HepG2 (cell line): Measurements from ENCODE around the gene SLC36A1. TPM values are rescaled to one million over a fixed set of nuclear protein-coding genes. Genes with fewer than 3 reads are reported as not detected.
A peak's percentile ranks its signal among the peaks of the same experiment; 100 is the strongest.

Experiments used
- ATAC-seq: fragments of 200-7000 bp; cut with Tn5 transposase; 3 replicates; pipeline ENCODE4 v1.9.1; 2020; ENCODE audit warnings: mild to moderate bottlenecking, moderate library complexity
- BruUV-seq: library from RNA; stranded (reverse); fragments of 400-500 nt; replicated peaks from 2 replicates; lab custom pipeline; 2021; lab: Mats Ljungman, UMichigan
- CTCF ChIA-PET: fragments of 300-600 bp; formaldehyde crosslinking; extraction: SDS; loops from one replicate; lab custom pipeline; 2021; ENCODE audit warnings: low total read pairs, inconsistent platforms, low intra/inter-chr PET ratio; lab: Yijun Ruan, JAX
- POLR2A ChIA-PET: fragments of 350-600 bp; sonication (Branson Sonifier 250); formaldehyde crosslinking; loops from one replicate; lab custom pipeline; 2020; ENCODE audit warnings: antibody characterized with exemption, inconsistent platforms; lab: Yijun Ruan, JAX
- DNase-seq: peaks from one replicate; pipeline ENCODE4 v3.0.0-alpha.2; 2015; ENCODE audit warnings: low spot score
- FAIRE-seq: peaks from 3 replicates; lab custom pipeline; 2011; peaks lifted over from hg19 to GRCh38; lab: Jason Lieb, UNC
- H2AFZ ChIP-seq: one replicate; pipeline ENCODE4 v1.6.1; 2011; ENCODE audit warnings: low read length, inconsistent platforms
- H3K27ac ChIP-seq: fragments of 300-600 bp; 3 replicates; pipeline ENCODE4 v1.8.0; 2011; ENCODE audit warnings: mixed run types, mild to moderate bottlenecking, mixed read lengths, low read length, inconsistent platforms; ENCODE audit not compliant: insufficient read depth; ENCODE audit errors: extremely low read length
- H3K27me3 ChIP-seq, 2 experiments: fragments of 200-600 bp in 1 of 2; 2 replicates in 1 of 2; 3 replicates in 1 of 2; pipeline versions ENCODE4 v1.6.0 to v1.8.0; 2011; ENCODE audit warnings: low read length in 2 of 2, mild to moderate bottlenecking in 2 of 2, moderate library complexity in 2 of 2, inconsistent platforms in 1 of 2; ENCODE audit not compliant: insufficient read depth in 2 of 2, control insufficient read depth in 1 of 2
- H3K36me3 ChIP-seq, 2 experiments: fragments of 200-600 bp in 1 of 2; replicated peaks in 1 of 2; 2 replicates in 1 of 2; 3 replicates in 1 of 2; pipeline versions ENCODE4 v1.5.1 to v1.8.0; 2011; ENCODE audit warnings: low read length in 2 of 2, inconsistent platforms in 1 of 2; ENCODE audit not compliant: insufficient read depth in 2 of 2, control insufficient read depth in 1 of 2
- H3K4me1 ChIP-seq: 2 replicates; pipeline ENCODE4 v1.5.1; 2012; ENCODE audit warnings: low read length, inconsistent platforms; ENCODE audit not compliant: insufficient read depth
- H3K4me2 ChIP-seq: 2 replicates; pipeline ENCODE4 v1.6.0; 2011; ENCODE audit warnings: low read depth, low read length, inconsistent platforms
- H3K4me3 ChIP-seq, 3 experiments: fragments of 200-600 bp in 1 of 3; sonication (generic), shearing (Covaris generic) in 1 of 3; replicated peaks in 1 of 3; 2 replicates each; pipeline ENCODE4 v1.5.1; 2011 to 2016; ENCODE audit warnings: low read length in 3 of 3, inconsistent platforms in 2 of 3, low read depth in 2 of 3, mild to moderate bottlenecking in 2 of 3, control low read depth in 1 of 3, mixed read lengths in 1 of 3; ENCODE audit not compliant: insufficient read depth in 1 of 3
- H3K79me2 ChIP-seq: one replicate; pipeline ENCODE4 v1.6.1; 2011; ENCODE audit warnings: low read length, inconsistent platforms; ENCODE audit not compliant: insufficient read depth
- H3K9ac ChIP-seq: 2 replicates; pipeline ENCODE4 v1.6.0; 2011; ENCODE audit warnings: mild to moderate bottlenecking, low read depth, low read length, inconsistent platforms; ENCODE audit not compliant: insufficient read depth
- H3K9me3 ChIP-seq: 2 replicates; pipeline ENCODE4 v1.5.1; 2012; ENCODE audit warnings: mild to moderate bottlenecking, low read length
- H4K20me1 ChIP-seq: 2 replicates; pipeline ENCODE4 v1.6.0; 2011; ENCODE audit warnings: inconsistent platforms, mild to moderate bottlenecking, low read length, moderate library complexity; ENCODE audit not compliant: insufficient read depth
- AFF4 ChIP-seq: sonication (generic); formaldehyde crosslinking; IDR thresholded peaks from 2 replicates; pipeline ENCODE4 v1.4.0; 2020; ENCODE audit warnings: missing genetic modification reagents
- CTCF ChIP-seq: sonication (generic); formaldehyde crosslinking; IDR thresholded peaks from 2 replicates; pipeline ENCODE4 v1.5.0; 2020; ENCODE audit warnings: mild to moderate bottlenecking, missing genetic modification reagents, moderate library complexity
- EHMT2 ChIP-seq: fragments of 200-600 bp; sonication (generic); IDR thresholded peaks from 2 replicates; pipeline ENCODE4 v1.7.0; 2017; ENCODE audit warnings: antibody characterized with exemption, low read depth, low read length, borderline replicate concordance
- GPBP1L1 ChIP-seq: sonication (generic); formaldehyde crosslinking; IDR thresholded peaks from 2 replicates; pipeline ENCODE4 v1.5.0; 2020; ENCODE audit warnings: mild to moderate bottlenecking, missing genetic modification reagents
- HOXA3 ChIP-seq: sonication (generic); formaldehyde crosslinking; IDR thresholded peaks from 2 replicates; pipeline ENCODE4 v1.5.0; 2020; ENCODE audit warnings: missing genetic modification reagents
- MEIS2 ChIP-seq: sonication (generic); formaldehyde crosslinking; IDR thresholded peaks from 2 replicates; pipeline ENCODE4 v1.9.0; 2021; ENCODE audit warnings: mild to moderate bottlenecking, missing genetic modification reagents
- NBN ChIP-seq: fragments of 450-650 bp; conservative IDR thresholded peaks from 2 replicates; pipeline ENCODE4 v1.6.1; 2017
- RFX5 ChIP-seq: IDR thresholded peaks from 2 replicates; pipeline ENCODE4 v1.6.1; 2011; ENCODE audit warnings: low read depth, low read length, improper control_type of control experiment
- RXRA ChIP-seq: sonication (generic); formaldehyde crosslinking; IDR thresholded peaks from 2 replicates; pipeline ENCODE4 v1.5.1; 2020; ENCODE audit warnings: missing genetic modification reagents
- STAG1 ChIP-seq: sonication (generic); formaldehyde crosslinking; IDR thresholded peaks from 2 replicates; pipeline ENCODE4 v1.4.0; 2020; ENCODE audit warnings: missing genetic modification reagents
- XRCC5 ChIP-seq: fragments of 200-400 bp; formaldehyde crosslinking; optimal IDR thresholded peaks from 2 replicates; pipeline ENCODE3; 2017; ENCODE audit warnings: mild to moderate bottlenecking, low read length
- ZBTB7B ChIP-seq: sonication (generic); formaldehyde crosslinking; IDR thresholded peaks from 2 replicates; pipeline ENCODE4 v1.4.0; 2020; ENCODE audit warnings: missing genetic modification reagents
- ZFP36L2 ChIP-seq: sonication (generic); formaldehyde crosslinking; IDR thresholded peaks from 2 replicates; pipeline ENCODE4 v1.4.0; 2020; ENCODE audit warnings: missing genetic modification reagents
- ZNF501 ChIP-seq: sonication (generic); formaldehyde crosslinking; IDR thresholded peaks from 2 replicates; pipeline ENCODE4 v1.5.1; 2020; ENCODE audit warnings: mild to moderate bottlenecking, moderate library complexity, missing genetic modification reagents
- ZNF552 ChIP-seq: sonication (generic); formaldehyde crosslinking; IDR thresholded peaks from 2 replicates; pipeline ENCODE4 v1.9.0; 2022; ENCODE audit warnings: missing genetic modification reagents, mild to moderate bottlenecking, borderline replicate concordance
- ZNF790 ChIP-seq: sonication (generic); formaldehyde crosslinking; IDR thresholded peaks from 2 replicates; pipeline ENCODE4 v1.8.0; 2022; ENCODE audit warnings: missing genetic modification reagents, mild to moderate bottlenecking, borderline replicate concordance
- ZSCAN29 ChIP-seq: sonication (generic); formaldehyde crosslinking; conservative IDR thresholded peaks from 2 replicates; pipeline ENCODE4 v1.4.0; 2020; ENCODE audit warnings: mild to moderate bottlenecking, missing genetic modification reagents
- WGBS: methylation state at CpG from one replicate; pipeline ENCODE4 v1.1.6; 2017; ENCODE audit warnings: low lambda C conversion rate; 5-methylcytosine and 5-hydroxymethylcytosine counted together
- in situ Hi-C: cut with HindIII; loops from 2 replicates; pipeline ENCODE4 v1.10.0; 2017; ENCODE audit warnings: low pct_unique_long_range_greater_than_20kb; ENCODE audit not compliant: extremely low pct_ligation_motif_present
- intact Hi-C: fragments of 100-400 bp; cut with micrococcal nuclease; formaldehyde crosslinking; loops from one replicate; pipeline ENCODE4 v1.10.0; 2022; ENCODE audit not compliant: unreplicated experiment
- polyA plus RNA-seq, 8 experiments: library from polyadenylated mRNA; depleted of rRNA in 3 of 8; stranded (reverse) in 7 of 8; unstranded in 1 of 8; fragments of >200 nt; fragmentation: Illumina TruSeq in 4 of 8; extraction: Trizol in 4 of 8; gene quantifications; 2 replicates each; pipeline versions ENCODE4 v1.2.1 to v1.2.3, GENCODE V29; 2011 to 2016; ENCODE audit warnings: low read depth in 4 of 8, missing spikeins in 1 of 8, mixed read lengths in 1 of 8; ENCODE audit not compliant: insufficient read depth in 1 of 8
- total RNA-seq, 5 experiments: library from RNA; depleted of rRNA; stranded (reverse); fragments of >200 nt; fragmentation: Illumina TruSeq; extraction: Trizol; gene quantifications; 2 replicates each; pipeline ENCODE4 v1.2.3, GENCODE V29; 2016; ENCODE audit warnings: low read depth in 1 of 5

SLC36A1 gene
- total and polyA plus RNA-seq, 2 of the 13 experiments (the other 11 are each of a cell fraction or from before 2014, with no cell fraction given), result 8.0 to 8.9 TPM

GRCh38 chr5:151406322-151406947, 41.0 kb upstream of the SLC36A1 start:
- peak; percentile 83 for ATAC-seq
- Histone ChIP-seq H3K4me3 (no peak overlapping the region), H3K27ac (no peak overlapping the region), H3K9ac (no peak overlapping the region), H3K9me3 (no peaks in the 10 kb centered on the region), H3K27me3 (peaks cover 0 to 3% of the 10 kb centered on the region in 2 experiments; a peak in 2 of 5 replicates), H3K4me2 (no peak overlapping the region; the same call in 1 of the 2 replicates), H3K4me1 (no peaks in the 10 kb centered on the region), H3K36me3 (no peaks in the 10 kb centered on the region), H2AFZ (peak overlapping the region; percentile 66), H4K20me1 (no peaks in the 10 kb centered on the region), H3K79me2 (no peaks in the 10 kb centered on the region)
- intact Hi-C loops, result no loop called here
- 50% methylated on average over 8 of the region's 8 CpGs for WGBS
- FAIRE-seq, result peak; percentile 39
- ChIA-PET POLR2A (no interaction called here), CTCF (no interaction called here)
- BruUV-seq, result no TSS peak
- peak; percentile 33 for DNase-seq
- in situ Hi-C loops, result no loop called here
- peak; percentile 40 for TF ChIP-seq CTCF (CRISPR knock-in tag)
- peak; percentile 59 for TF ChIP-seq XRCC5
- TF ChIP-seq STAG1 (CRISPR knock-in tag), result peak; percentile 19; the same call in 1 of the 2 replicates
- TF ChIP-seq GPBP1L1 (CRISPR knock-in tag), result no peak
- no peak for TF ChIP-seq RXRA
- TF ChIP-seq ZSCAN29 (CRISPR knock-in tag), result no peak
- 0 out of 2 replicates have a peak, but pooled peaks have one; percentile 12 for TF ChIP-seq ZNF501 (CRISPR knock-in tag)
- no peak for TF ChIP-seq NBN
- TF ChIP-seq HOXA3, result no peak
- TF ChIP-seq ZBTB7B (CRISPR knock-in tag), result no peak
- TF ChIP-seq ZNF552, result no peak
- no peak for TF ChIP-seq MEIS2 (CRISPR knock-in tag)
- TF ChIP-seq EHMT2, result no peak
- no peak for TF ChIP-seq AFF4 (CRISPR knock-in tag)
- TF ChIP-seq RFX5, result no peak
- TF ChIP-seq ZNF790 (CRISPR knock-in tag), result no peak
- TF ChIP-seq ZFP36L2 (CRISPR knock-in tag), result no peak
